NCI-H2196 treated with DMSO at 0.1 percent for 48 hours (cell line): ENCODE measurements around the gene PRKCB.
"Not testable (repeated sequence)": the region's sequence is repeated elsewhere in the genome, so short reads cannot be mapped to it uniquely, and the experiment has no call there.

Experiments used
- DNase-seq: peaks from one replicate; lab custom pipeline; 2025; ENCODE audit not compliant: unreplicated experiment; lab: John Stamatoyannopoulos, UW

Gene PRKCB

DNA sequence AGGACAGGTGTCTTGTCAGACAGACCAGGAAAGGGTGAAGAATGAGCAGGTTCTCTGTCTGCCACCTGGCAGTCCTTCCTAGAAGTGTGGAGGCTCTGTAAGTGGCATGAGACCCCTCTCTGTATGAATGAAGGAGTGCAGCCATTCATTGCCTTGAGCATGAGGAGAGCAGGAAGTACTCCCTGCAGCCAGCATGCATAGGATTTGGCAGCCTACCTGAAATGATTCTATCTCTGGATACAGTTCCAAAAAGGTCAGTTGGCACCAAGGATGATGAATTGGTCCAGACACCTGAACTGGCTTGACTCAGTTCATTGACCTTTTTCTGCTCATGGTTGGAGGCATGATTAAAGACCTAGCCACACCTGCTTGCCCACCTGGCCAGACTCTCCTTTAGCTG is 163.0 kb downstream of the PRKCB start:
- no peak for DNase-seq

DNA sequence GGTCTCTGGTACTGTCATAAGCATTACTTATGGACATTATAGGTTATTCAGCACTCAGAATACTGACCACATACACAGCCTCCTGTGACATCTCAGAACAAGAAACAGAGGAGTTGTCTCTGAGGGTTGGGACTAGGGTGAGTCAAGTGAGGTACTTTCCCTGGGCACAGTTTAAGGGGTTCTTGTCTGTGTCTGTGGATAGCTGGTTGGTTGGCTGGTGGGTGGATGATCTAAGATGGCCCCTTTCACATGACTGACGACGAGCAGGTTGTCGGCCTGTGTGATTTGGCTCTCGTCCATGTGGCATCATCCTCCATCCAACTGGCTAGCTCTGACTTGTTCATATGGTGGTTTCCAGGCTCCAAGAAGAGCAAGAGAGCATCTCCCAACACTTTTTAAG is 163.9 kb downstream of the PRKCB start:
- DNase-seq, result no peak

DNA sequence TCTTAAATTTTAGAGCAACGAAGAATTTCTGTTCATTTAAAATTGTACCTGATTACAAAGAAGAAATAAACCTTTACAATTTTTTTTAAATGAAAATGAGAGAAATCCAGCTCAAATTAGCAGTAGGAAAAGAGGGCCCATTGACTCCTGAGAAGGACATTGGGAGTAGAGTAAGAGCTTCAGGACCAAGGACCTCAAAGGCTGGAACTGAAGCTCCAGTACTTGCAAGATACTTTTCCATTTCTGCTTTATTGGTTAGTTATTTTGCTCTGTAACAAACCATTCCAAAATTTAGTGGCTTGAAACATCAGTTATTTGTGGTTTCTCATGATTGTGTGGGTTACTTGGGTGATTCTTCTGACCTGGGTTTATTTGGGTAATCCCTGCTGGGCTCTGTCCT is 165.9 kb downstream of the PRKCB start:
- DNase-seq, result no peak

DNA sequence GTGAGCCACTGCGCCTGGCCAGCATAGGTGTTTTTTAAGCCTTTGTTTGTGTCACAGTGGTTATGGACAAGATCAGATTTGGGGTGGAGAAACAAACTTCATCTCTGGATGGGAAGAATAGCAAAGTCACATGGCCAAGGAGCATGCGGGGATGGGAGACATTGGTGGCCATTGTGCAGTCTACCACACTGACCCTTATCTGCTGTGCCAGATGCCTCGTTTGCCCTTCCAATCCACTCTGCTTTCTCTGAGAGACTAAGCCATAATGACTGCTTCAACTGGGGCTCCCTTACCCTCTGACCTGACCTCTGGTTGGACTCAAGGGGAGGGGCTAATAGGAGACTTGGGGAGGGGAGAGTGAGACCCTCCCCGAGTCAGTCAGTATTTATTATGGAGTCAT is 166.8 kb downstream of the PRKCB start:
- DNase-seq, result no peak

DNA sequence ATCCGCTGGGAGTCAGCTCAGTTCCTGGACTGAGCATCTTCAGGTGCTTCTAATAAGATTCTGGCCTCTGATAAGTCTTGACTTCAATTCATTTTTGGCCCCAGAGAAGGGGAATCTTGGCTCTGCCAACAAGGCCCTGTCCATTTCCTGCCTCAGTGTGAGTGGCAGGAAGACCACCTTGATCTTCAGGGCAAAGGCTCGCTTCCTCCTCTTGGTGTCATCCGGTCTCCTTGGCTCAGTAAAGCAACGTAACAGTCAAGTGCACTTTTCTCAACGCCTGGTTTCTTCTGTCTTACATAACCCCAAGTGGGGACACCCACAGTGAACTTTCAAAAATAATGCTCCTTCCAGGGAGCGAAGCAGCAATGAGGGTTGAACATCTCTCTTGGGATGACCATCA is 169.8 kb downstream of the PRKCB start:
- DNase-seq, result no peak

DNA sequence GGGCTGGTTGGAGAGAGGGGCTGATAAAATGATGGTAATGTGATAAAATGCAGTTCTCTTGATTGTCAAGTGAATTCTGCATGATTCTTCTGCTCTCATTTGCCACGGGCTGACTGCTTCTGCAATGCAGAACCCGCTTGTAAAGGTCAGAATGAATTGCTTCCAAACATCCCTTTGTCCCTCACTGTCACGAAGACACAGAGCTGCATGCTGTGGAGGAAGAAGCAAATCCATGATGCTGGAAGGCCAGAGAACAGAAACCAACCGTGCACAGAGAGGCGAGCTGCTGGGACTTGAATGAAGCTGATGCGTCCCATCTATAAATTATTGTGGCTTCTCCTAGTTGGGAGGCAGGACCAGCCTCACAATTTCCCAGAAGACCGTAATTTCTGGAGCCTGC is 171.6 kb downstream of the PRKCB start:
- DNase-seq, result no peak

DNA sequence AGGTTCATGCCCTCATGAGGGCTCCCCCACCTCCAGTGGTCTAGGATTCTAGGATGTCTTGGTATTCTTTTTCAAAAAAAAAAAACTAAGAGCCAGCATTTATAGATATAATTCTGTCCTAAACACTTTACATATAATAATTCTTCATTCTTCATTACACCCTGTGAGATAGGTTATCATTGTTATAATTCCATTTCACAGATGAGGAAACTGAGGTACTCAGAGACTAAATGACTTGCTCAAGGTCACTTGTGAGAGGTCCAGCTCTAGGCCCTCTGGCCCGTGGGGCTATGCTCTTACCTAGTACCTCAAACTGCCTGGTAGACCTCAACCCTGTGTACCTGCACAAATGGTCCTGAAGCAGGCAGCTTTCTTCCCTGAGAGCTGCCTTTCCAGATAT is 172.2 kb downstream of the PRKCB start:
- DNase-seq, result no peak

DNA sequence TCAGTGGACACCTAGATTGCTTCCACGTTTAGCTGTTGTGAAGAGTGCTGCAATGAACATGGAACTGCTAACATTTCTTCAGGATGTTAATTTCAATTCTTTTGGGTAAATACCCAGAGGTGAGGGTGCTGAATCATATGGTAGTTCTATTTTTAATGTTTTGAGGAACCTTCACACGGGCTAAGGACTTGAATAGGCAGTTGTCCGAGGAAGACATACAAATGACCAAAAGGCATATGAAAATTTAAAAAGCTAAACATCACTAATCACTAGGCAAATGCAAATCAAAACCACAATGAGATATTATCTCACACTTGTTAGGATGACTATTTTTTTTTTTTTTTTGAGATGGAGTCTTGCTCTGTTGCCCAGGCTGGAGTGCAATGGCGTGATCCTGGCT is 173.3 kb downstream of the PRKCB start:
- DNase-seq, result no peak

DNA sequence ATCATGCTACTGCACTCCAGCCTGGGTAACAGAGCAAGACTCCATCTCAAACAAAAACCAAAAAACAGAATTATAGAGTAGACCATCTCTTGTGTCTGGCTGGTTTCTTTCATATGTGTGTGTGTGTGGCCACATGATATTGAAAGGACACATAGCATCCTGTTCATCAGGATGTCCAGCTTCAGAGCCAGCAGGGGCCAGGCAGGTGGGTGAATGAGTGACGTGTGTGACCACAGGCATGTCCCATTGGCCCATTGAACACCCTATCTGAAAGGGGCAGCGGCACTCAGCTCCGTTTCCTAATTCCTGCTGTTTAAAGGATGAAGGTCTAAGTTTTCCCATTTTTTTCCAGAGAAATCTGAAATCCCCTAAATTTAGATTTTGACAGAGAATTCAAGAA is 174.2 kb downstream of the PRKCB start:
- DNase-seq, result no peak

DNA sequence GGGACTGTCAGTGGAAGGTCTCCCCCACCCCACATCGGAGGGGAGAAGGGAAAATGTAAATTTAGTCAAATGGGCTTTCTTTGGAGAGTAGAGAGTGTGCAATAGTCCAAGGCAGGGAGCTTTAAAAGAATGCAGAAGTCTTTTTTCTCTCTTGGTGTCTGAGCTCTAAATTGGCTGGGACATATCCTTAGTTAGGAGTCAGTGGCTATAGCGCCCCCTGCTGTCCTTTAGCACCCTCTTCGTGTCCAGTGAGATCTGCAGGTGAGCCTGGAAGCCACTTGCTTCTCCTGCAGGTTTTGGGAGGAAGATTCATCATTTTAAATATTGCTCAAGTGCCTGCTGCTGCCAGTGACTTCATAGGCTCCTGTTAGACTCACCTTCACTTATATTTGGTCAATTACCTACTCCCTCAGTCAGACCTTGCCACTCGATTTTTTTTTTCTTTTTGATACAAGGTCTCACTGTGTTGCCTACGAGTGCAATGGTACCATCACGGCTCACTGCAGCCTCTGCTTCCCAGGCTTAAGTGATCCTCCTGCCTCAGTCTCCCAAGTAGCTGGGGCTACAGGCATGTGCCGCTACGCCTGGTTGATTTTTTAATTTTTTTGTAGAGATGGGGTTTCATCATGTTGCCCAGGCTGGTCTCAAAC is 174.8 kb downstream of the PRKCB start:
- peak; percentile 22 for DNase-seq

DNA sequence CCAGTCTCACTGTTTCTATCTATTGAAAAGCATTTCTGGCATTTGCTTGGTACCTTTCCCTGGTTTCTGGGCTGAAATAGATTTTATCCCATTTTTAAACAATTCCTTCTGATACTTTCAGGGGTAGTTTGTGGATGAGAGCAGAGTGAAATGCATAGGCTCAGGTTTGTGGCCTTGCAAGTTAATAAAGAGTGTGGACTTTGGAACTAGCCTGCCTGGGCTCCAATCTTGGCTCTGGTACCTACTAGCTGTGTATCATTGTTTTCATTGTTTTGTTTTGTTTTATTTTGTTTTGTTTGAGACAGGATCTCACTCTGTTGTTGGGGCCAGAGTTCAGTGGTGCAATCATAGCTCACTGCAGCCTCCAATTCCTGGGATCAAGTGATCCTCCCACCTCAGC is 175.5 kb downstream of the PRKCB start:
- no peak for DNase-seq

DNA sequence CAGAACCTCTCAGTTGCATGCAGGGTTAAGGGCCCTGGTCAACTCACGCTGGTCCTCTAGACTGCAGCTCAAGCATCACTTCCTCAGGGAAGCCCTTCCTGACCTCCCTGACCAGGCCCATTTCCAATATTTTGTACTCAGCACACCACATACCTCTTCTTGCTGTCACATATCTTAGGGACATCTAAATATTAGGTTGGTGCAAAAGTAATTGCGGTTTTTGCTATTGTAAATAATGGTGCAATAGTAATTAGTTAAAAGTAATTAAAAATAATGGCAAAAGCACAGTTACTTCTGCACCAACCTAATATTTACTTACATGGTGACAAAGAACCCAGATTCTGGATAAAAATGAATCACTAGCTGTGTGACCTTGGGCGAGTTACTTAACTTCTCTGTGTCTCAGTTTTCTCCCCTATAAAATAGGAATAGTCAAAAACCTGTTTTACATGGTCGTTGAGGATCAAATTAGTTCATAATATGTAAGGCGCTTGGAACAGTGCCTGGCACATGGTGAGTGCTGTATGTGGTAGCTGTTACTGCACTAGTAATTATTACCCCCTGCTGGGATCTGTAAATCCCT is 177.4 kb downstream of the PRKCB start:
- DNase-seq, result no peak

DNA sequence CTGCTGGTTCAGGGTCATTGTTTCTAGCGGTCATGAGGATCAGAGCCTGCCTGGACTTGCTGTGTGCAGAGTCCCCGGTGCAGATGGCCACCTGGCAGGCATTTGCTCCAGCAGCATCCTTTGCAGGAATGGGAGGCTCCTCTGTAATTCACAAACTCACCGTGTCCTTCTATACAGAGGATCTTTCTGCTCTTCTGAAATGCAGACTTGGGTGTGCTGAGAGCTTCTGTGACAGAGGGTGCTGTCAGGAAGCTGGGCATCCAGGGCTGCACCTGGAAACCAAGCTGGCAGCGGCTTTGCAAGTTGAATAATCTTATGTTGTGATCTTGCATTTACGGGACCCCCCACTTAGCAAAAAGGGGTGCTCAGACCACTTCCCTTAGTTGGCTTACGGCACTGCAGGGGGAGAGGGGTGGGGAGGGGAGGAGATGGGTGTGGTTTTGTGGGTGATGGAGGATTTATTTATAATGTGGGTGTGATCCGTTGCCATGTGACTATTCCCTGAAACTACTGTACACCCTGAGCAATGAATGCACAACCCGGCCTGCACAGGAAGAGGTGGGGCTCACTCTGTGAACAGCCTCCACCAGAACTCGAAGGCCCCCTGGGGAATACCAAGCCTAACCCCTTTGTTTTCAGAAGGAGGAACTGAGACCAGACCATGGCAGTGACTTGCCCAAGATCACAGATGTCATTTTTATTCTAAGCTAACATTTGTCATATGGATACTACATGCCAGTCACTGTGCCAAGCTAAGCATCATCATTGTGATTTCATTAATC is 178.3 kb downstream of the PRKCB start:
- no peak for DNase-seq

DNA sequence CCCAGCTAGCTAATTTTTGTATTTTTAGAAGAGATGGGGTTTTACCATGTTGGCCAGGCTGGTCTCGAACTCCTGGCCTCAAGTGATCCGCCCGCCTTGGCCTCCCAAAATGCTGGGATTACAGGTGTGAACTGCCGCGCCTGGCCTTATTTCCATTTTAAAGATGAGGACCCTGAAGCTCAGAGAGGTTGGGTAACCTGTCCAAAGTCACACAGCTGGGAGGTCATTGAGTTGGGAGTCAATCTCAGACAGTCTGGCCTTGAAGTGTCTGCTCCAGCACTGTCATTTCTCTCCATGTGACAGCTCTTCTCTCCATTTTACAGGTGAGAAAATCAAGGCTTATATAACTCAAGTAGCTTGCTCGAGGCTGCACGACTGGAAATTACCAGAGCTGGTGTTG is 179.2 kb downstream of the PRKCB start:
- not testable (repeated sequence) for DNase-seq

DNA sequence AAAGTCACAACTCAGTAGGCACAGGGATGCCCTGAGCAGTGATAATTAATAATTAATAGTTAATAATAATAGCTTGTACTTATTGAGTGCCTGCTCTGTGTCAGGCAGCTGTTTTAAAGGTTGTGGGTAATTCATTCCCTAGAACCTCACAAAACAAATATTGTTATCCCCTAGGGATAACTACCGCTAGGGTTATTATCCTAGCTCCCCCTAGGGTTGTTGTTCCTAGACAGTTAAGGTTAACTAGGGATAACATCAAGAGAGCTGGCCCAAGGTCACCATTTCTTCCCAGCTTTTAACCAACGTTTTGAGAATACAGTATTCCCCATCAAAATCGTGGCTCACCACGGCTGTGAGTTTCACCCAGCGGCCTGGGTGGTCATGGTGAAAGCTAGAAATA is 180.1 kb downstream of the PRKCB start:
- no peak for DNase-seq

DNA sequence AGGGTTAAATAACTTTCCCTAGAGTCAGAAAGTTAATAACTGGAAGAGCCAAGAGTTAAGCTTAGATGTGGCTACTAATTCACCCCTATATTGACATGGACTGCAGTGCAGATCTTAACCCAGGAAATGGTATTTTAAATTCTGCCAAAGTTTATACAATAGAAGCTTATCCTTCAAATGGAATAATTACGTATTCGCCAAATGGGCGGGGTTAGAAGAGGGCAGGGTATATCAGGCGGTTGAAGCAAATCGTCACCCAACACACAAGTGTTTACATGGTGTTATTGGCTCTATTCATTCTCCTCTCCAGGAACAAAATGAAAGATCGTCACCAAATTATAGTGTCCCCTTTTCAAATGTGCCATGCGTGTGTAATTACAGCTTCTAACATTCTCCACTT is 182.7 kb downstream of the PRKCB start:
- no peak for DNase-seq

DNA sequence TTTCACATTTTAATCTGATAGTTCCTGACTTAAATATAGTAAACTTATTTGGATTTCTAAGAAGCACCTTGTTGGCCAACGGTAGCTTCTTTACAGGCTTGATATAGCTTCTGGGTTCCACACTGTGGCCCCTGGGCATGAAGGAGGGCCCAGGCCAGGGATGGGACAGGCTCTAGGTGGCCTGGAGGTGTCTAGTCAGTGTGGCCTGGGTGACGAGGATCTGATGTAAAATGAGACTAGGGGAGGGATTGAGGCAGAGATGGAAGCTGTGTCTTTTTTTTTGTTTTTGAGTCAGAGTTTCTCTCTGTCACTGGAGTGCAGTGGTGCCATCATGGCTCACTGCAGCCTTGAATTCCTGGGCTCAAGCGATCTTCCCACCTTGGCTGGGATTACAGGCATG is 187.0 kb downstream of the PRKCB start:
- DNase-seq, result no peak

DNA sequence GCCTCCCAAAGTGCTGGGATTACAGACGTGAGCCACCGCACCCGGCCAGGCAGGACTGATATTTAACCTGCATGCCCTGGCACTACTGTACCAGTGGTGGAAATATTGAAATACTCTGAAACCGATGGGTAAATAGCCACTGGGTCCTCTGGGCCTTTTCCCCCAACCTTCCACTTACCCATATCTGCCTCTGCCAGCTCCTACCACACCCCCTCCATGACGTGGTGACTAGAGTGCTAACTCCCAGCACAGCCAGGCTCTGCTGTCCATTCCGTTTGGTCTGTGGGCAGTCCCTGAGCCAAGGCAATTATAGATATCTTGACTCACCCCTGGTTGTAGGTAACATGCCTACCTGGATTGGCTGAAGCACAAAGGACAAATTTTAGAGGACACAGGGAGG is 187.8 kb downstream of the PRKCB start:
- no peak for DNase-seq

DNA sequence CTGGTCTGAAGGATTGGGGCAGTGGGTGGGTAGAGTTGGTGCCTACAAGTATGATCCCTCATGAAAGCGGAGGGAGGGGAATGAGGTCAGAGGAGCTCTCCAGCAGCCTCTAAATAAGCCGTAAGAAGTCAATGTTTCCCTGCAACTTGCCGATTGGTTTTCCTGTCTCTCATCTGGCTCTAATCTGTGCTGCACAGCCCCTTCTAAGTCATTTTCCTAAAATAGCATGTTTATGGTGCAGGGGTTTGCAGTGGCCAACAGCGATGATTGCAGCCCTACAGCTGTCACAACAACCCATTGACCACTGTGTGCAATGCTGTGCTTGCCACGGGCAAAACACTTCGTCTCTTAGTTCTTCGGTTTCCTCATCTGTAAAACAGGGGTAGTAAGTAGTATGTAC is 189.2 kb downstream of the PRKCB start:
- no peak for DNase-seq

DNA sequence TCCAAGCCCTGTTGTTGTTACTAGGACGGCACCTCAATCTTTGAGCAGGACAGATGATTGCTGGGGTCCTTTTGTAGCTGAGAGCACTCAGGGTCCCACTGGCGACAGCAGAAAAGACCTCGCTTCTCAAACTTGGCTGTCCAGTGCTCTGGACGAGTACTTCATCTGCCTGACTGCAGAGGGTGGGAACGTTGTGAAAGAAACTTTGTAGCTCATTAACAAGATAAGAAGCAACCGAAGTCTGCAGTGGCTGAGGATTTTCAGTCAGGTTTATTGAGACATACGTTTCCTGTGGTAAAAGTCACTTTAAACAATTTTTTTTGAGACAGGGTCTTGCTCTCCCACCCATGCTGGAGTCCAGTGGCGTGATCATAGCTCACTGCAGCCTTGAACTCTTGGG is 191.7 kb downstream of the PRKCB start:
- no peak for DNase-seq

DNA sequence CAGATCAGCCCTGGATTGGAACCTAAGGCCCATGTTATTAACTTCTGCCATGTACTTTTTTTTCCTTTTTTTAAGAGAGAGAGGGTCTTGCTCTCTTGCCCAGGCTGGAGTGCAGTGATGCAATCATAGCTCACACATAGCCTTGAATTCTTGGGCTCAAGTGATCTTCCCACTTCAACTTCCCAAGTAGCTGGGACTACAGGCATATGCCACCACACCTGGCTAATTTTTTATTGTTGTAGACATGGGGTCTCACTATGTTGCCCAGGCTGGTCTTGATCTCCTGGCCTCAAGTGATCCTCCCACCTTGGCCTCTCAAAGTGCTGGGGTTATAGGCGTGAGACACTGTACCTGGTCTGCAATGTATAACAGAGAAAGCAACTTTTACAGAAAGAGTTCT is 194.1 kb downstream of the PRKCB start:
- DNase-seq, result not testable (repeated sequence)

DNA sequence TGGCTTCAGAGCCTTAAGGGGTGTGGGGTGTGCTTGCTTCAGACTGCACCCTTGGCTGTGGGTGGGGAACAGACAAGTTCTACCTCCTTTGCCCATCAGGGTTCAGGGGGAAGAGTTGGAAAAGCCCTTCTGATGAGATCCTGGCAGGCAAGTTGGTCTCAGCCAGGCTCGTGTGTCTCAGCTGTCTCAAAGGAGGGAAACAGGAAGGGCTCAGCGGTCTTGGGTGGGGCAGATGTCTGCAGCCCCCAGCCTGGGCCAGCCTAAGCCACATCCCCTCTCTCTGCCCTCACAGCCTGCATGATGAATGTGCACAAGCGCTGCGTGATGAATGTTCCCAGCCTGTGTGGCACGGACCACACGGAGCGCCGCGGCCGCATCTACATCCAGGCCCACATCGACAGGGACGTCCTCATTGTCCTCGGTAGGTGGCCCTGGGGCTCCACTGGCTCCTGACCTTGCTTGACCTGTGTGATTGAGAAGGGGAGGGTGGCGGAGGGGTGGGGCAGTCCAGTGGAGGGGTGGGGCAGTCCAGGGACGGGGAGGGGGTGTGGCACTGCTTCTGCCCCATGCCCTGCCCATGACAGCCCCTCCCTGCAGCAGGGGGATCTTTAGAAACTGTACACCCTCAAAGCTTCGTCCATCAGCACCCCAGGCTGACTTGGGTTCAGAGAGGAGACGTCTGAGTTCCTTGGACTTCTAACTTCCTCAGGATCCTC is 199.5 kb downstream of the PRKCB start:
- no peak for DNase-seq
